H1 (cell line): ENCODE data around the gene SRGAP3. TPM values are rescaled to one million over a fixed set of nuclear protein-coding genes. Genes with fewer than 3 reads are reported as not detected.

Experiments
- CTCF ChIA-PET: fragments of 300-600 bp; sonication (Branson Sonifier 250); formaldehyde crosslinking; loops from one replicate; lab custom pipeline; 2021; ENCODE audit not compliant: partially characterized antibody; lab: Charles Lee
- POLR2A ChIA-PET: fragments of 300-600 bp; sonication (Branson Sonifier 250); formaldehyde crosslinking; loops from one replicate; lab custom pipeline; 2021; ENCODE audit warnings: inconsistent platforms; ENCODE audit not compliant: partially characterized antibody; lab: Charles Lee
- DNase-seq, 2 experiments: peaks; one replicate each; pipeline versions ENCODE4 v3.0.0 to v3.0.0-alpha.2; 2010 to 2022; ENCODE audit warnings: low spot score in 2 of 2, low read depth in 1 of 2, mixed read lengths in 1 of 2
- FAIRE-seq: peaks from 2 replicates; lab custom pipeline; 2011; peaks lifted over from hg19 to GRCh38; lab: Jason Lieb, UNC
- H2AFZ ChIP-seq: 2 replicates; pipeline ENCODE4 v1.8.1; 2012; ENCODE audit warnings: low read length, inconsistent platforms
- H2AK5ac ChIP-seq: 2 replicates; pipeline ENCODE4 v1.6.1; 2013; ENCODE audit warnings: low read depth, low read length
- H2BK120ac ChIP-seq: replicated peaks from 2 replicates; pipeline ENCODE3; 2013; ENCODE audit warnings: low read depth, low read length, inconsistent platforms
- H2BK12ac ChIP-seq: 2 replicates; pipeline ENCODE4 v1.6.1; 2013; ENCODE audit warnings: low read depth, low read length
- H2BK15ac ChIP-seq: 2 replicates; pipeline ENCODE4 v1.6.1; 2013; ENCODE audit warnings: low read length
- H2BK20ac ChIP-seq: 2 replicates; pipeline ENCODE4 v1.6.1; 2013; ENCODE audit warnings: low read length
- H2BK5ac ChIP-seq: 2 replicates; pipeline ENCODE4 v1.6.1; 2013; ENCODE audit warnings: low read depth, low read length
- H3K14ac ChIP-seq: 2 replicates; pipeline ENCODE4 v1.6.1; 2013; ENCODE audit warnings: inconsistent platforms; ENCODE audit not compliant: insufficient read length
- H3K18ac ChIP-seq: 2 replicates; pipeline ENCODE4 v1.6.1; 2013; ENCODE audit warnings: low read length; ENCODE audit errors: extremely low read depth
- H3K23ac ChIP-seq: 2 replicates; pipeline ENCODE4 v1.6.1; 2013; ENCODE audit warnings: inconsistent platforms; ENCODE audit not compliant: insufficient read length
- H3K23me2 ChIP-seq: 2 replicates; pipeline ENCODE4 v1.6.1; 2013; ENCODE audit warnings: low read depth, low read length
- H3K27ac ChIP-seq: 2 replicates; pipeline ENCODE4 v1.6.1; 2011; ENCODE audit warnings: low read depth, low read length, inconsistent platforms
- H3K27me3 ChIP-seq, 4 experiments: replicated peaks in 1 of 4; 1 replicate in 1 of 4; 2 replicates in 3 of 4; pipeline versions ENCODE4 v1.6.1 to v1.8.1; 2011 to 2013; ENCODE audit warnings: low read length in 3 of 4, mild to moderate bottlenecking in 3 of 4, inconsistent platforms in 2 of 4, mixed read lengths in 2 of 4, moderate library complexity in 1 of 4; ENCODE audit not compliant: control insufficient read depth in 3 of 4, insufficient read depth in 3 of 4; ENCODE audit errors: extremely low read depth in 1 of 4
- H3K36me3 ChIP-seq, 4 experiments: 2 replicates each; pipeline versions ENCODE4 v1.6.1 to v1.8.1; 2011 to 2013; ENCODE audit warnings: mild to moderate bottlenecking in 4 of 4, low read length in 3 of 4, moderate library complexity in 2 of 4, control low read depth in 1 of 4, inconsistent platforms in 1 of 4; ENCODE audit not compliant: insufficient read depth in 4 of 4, control insufficient read depth in 2 of 4
- H3K4ac ChIP-seq: replicated peaks from 2 replicates; pipeline ENCODE3; 2013; ENCODE audit warnings: low read length, low read depth, mixed read lengths, inconsistent platforms; ENCODE audit not compliant: insufficient read length
- H3K4me1 ChIP-seq, 4 experiments: replicated peaks in 1 of 4; 1 replicate in 1 of 4; 2 replicates in 3 of 4; pipeline versions ENCODE4 v1.6.1 to v1.8.1; 2011 to 2013; ENCODE audit warnings: low read length in 3 of 4, inconsistent platforms in 2 of 4, mixed read lengths in 1 of 4; ENCODE audit not compliant: insufficient read depth in 4 of 4, control insufficient read depth in 3 of 4
- H3K4me2 ChIP-seq, 2 experiments: 2 replicates each; pipeline versions ENCODE4 v1.6.1 to v1.8.1; 2011 to 2013; ENCODE audit warnings: low read depth in 2 of 2, low read length in 2 of 2, control low read depth in 1 of 2, inconsistent platforms in 1 of 2, mild to moderate bottlenecking in 1 of 2; ENCODE audit not compliant: insufficient read depth in 1 of 2
- H3K4me3 ChIP-seq, 4 experiments: fragments of 200-600, 300-600 bp in 1 of 4; sonication (generic), shearing (Covaris generic), sonication (Bioruptor Twin) in 1 of 4; 2 replicates each; pipeline versions ENCODE4 v1.5.1 to v1.8.1; 2011 to 2016; ENCODE audit warnings: low read length in 4 of 4, low read depth in 3 of 4, control low read depth in 2 of 4, inconsistent platforms in 2 of 4, mild to moderate bottlenecking in 2 of 4, mixed read lengths in 1 of 4, moderate library complexity in 1 of 4; ENCODE audit not compliant: insufficient read depth in 2 of 4; ENCODE audit errors: extremely low read depth in 1 of 4
- H3K56ac ChIP-seq: replicated peaks from 2 replicates; pipeline ENCODE3; 2013; ENCODE audit warnings: low read depth, mild to moderate bottlenecking, mixed read lengths, low read length, inconsistent platforms; ENCODE audit not compliant: insufficient read length
- H3K79me1 ChIP-seq: 2 replicates; pipeline ENCODE4 v1.6.1; 2013; ENCODE audit warnings: low read depth, low read length, control low read depth
- H3K79me2 ChIP-seq, 2 experiments: 2 replicates each; pipeline versions ENCODE4 v1.6.1 to v1.8.1; 2012 to 2013; ENCODE audit warnings: low read length in 2 of 2, mild to moderate bottlenecking in 2 of 2, inconsistent platforms in 1 of 2; ENCODE audit not compliant: insufficient read depth in 2 of 2, control insufficient read depth in 1 of 2
- H3K9ac ChIP-seq, 4 experiments: replicated peaks in 1 of 4; 1 replicate in 1 of 4; 2 replicates in 3 of 4; pipeline versions ENCODE4 v1.6.1 to v1.8.1; 2011 to 2013; ENCODE audit warnings: low read depth in 3 of 4, low read length in 3 of 4, control low read depth in 2 of 4, mild to moderate bottlenecking in 2 of 4, moderate library complexity in 2 of 4, inconsistent platforms in 1 of 4; ENCODE audit errors: extremely low read depth in 1 of 4
- H3K9me3 ChIP-seq, 2 experiments: 2 replicates each; pipeline versions ENCODE4 v1.6.1 to v1.8.1; 2012 to 2013; ENCODE audit warnings: mild to moderate bottlenecking in 2 of 2, moderate library complexity in 2 of 2, control low read depth in 1 of 2, inconsistent platforms in 1 of 2, low read depth in 1 of 2, low read length in 1 of 2, mixed read lengths in 1 of 2; ENCODE audit not compliant: insufficient read depth in 2 of 2
- H4K20me1 ChIP-seq, 2 experiments: replicated peaks in 1 of 2; 2 replicates each; pipeline versions ENCODE3 to v1.8.1; 2011 to 2013; ENCODE audit warnings: inconsistent platforms in 2 of 2, low read length in 2 of 2, mild to moderate bottlenecking in 1 of 2; ENCODE audit not compliant: insufficient read depth in 2 of 2, control insufficient read depth in 1 of 2
- H4K5ac ChIP-seq: 2 replicates; pipeline ENCODE4 v1.6.1; 2013; ENCODE audit warnings: low read length, low read depth, mixed read lengths, inconsistent platforms; ENCODE audit not compliant: insufficient read length
- H4K8ac ChIP-seq: 2 replicates; pipeline ENCODE4 v1.8.0; 2013; ENCODE audit warnings: mild to moderate bottlenecking, moderate library complexity, low read length, inconsistent platforms; ENCODE audit not compliant: insufficient read depth; ENCODE audit errors: extremely low read depth
- H4K91ac ChIP-seq: replicated peaks from 2 replicates; pipeline ENCODE3; 2013; ENCODE audit warnings: low read length, mixed read lengths, inconsistent platforms; ENCODE audit not compliant: insufficient read length
- ASH2L ChIP-seq: fragments of 200-600, 300-600 bp; sonication (generic); IDR thresholded peaks from one replicate; pipeline ENCODE4 v1.7.1; 2017; ENCODE audit warnings: low read length
- ATF2 ChIP-seq: IDR thresholded peaks from 2 replicates; pipeline ENCODE4 v1.6.1; 2012; ENCODE audit warnings: low read length, inconsistent platforms
- CEBPB ChIP-seq: IDR thresholded peaks from 2 replicates; pipeline ENCODE4 v1.6.1; 2012; ENCODE audit warnings: low read depth, low read length
- CTBP2 ChIP-seq: IDR thresholded peaks from 2 replicates; pipeline ENCODE4 v1.7.0; 2011; ENCODE audit warnings: borderline replicate concordance, mild to moderate bottlenecking, moderate library complexity, mixed read lengths, low read length; ENCODE audit not compliant: insufficient read depth, insufficient read length
- MAFK ChIP-seq: IDR thresholded peaks from 2 replicates; pipeline ENCODE4 v1.6.1; 2012; ENCODE audit warnings: low read depth, mild to moderate bottlenecking, improper control_type of control experiment, low read length
- RBBP5 ChIP-seq: IDR thresholded peaks from 2 replicates; pipeline ENCODE4 v1.7.1; 2012; ENCODE audit warnings: low read depth, mild to moderate bottlenecking, inconsistent platforms, low read length, moderate library complexity, borderline replicate concordance
- RXRA ChIP-seq: IDR thresholded peaks from 2 replicates; pipeline ENCODE4 v1.6.1; 2011; ENCODE audit warnings: low read depth, mild to moderate bottlenecking, low read length, moderate library complexity; ENCODE audit not compliant: insufficient read depth
- SIX5 ChIP-seq: IDR thresholded peaks from 2 replicates; pipeline ENCODE4 v1.6.1; 2011; ENCODE audit warnings: mild to moderate bottlenecking, low read depth, low read length
- SP2 ChIP-seq: IDR thresholded peaks from 2 replicates; pipeline ENCODE4 v1.6.1; 2012; ENCODE audit warnings: mild to moderate bottlenecking, low read length, inconsistent platforms
- TAF7 ChIP-seq: optimal IDR thresholded peaks from 2 replicates; pipeline ENCODE3; 2011; ENCODE audit warnings: low read depth, mild to moderate bottlenecking, inconsistent platforms, low read length, moderate library complexity, borderline replicate concordance
- TCF12 ChIP-seq: IDR thresholded peaks from 2 replicates; pipeline ENCODE4 v1.6.1; 2011; ENCODE audit warnings: low read depth, mild to moderate bottlenecking, low read length
- TEAD4 ChIP-seq: IDR thresholded peaks from 2 replicates; pipeline ENCODE4 v1.6.1; 2012; ENCODE audit warnings: low read depth, low read length, inconsistent platforms, mixed read lengths
- WGBS, 2 experiments: shearing (Covaris generic) in 1 of 2; methylation state at CpG; one replicate each; pipeline versions ENCODE4 v1.1.6 to v1.1.7; 2013 to 2015; ENCODE audit warnings: low lambda C conversion rate in 2 of 2, mixed read lengths in 2 of 2, inconsistent platforms in 1 of 2, low coverage in 1 of 2, missing lambda C conversion rate in 1 of 2; ENCODE audit not compliant: insufficient replicate concordance in 2 of 2, insufficient coverage in 1 of 2, insufficient read length in 1 of 2; ENCODE audit errors: extremely low coverage in 1 of 2, missing lambda C conversion rate in 1 of 2; 5-methylcytosine and 5-hydroxymethylcytosine counted together
- polyA plus RNA-seq, 7 experiments: library from polyadenylated mRNA; depleted of rRNA in 3 of 7; stranded (reverse) in 5 of 7; unstranded in 2 of 7; fragments of >200 nt in 5 of 7; fragments of 200-250 nt in 2 of 7; gene quantifications; 1 replicate in 5 of 7; 2 replicates in 1 of 7; 4 replicates in 1 of 7; pipeline versions ENCODE4 v1.2.1 to v1.2.3, GENCODE V29; 2011 to 2013; ENCODE audit warnings: missing spikeins in 2 of 7, mixed read lengths in 2 of 7
- total RNA-seq: library from RNA; stranded (reverse); fragmentation: NEBNext Ultra II Directional; extraction: Animal tissue kit (Norgen Biotek cat#: 25700); gene quantifications from 2 replicates; pipeline ENCODE4 v1.2.1, GENCODE V29; 2021

SRGAP3 gene
- total and polyA plus RNA-seq, 2 of the 8 experiments (the other 6 are each of a cell fraction or from before 2014, with no cell fraction given), result 5.8 to 11.4 TPM

- no peak overlapping the region for H4K5ac ChIP-seq
- CTCF ChIA-PET, result interaction anchor here (1.2 to 10.9 kb wide), 5 partner anchors 12 to 179 kb away, joined by 3 to 79 read pairs (median 5); no protein-coding TSS in a partner anchor
- no peak overlapping the region for H3K9ac ChIP-seq
- no peak overlapping the region for H4K8ac ChIP-seq
- no peak overlapping the region for H3K4ac ChIP-seq
- no peak overlapping the region for H3K27ac ChIP-seq
- FAIRE-seq, result no peak
- POLR2A ChIA-PET, result interaction anchor here (1.3 kb wide), 1 partner anchor 13 kb away, joined by 3 read pairs; no protein-coding TSS in a partner anchor
- H3K23me2 ChIP-seq, result no peaks in the 10 kb centered on the region
- 89% methylated on average over 7 of the region's 7 CpGs; no CpG with 5 or more reads in 1 of the 2 experiments for WGBS, 2 experiments
- H3K4me3 ChIP-seq, result no peak overlapping the region
- peaks cover 0 to 1% of the 10 kb centered on the region in 2 experiments for H4K20me1 ChIP-seq
- H2BK20ac ChIP-seq, result no peak overlapping the region
- no peak overlapping the region for H2AFZ ChIP-seq
- peaks cover 5 to 14% (median 8%) of the 10 kb centered on the region in 4 experiments; a peak in 5 of 7 replicates for H3K4me1 ChIP-seq
- no peak overlapping the region for H2AK5ac ChIP-seq
- H4K91ac ChIP-seq, result no peak overlapping the region
- H3K56ac ChIP-seq, result no peak overlapping the region
- no peak overlapping the region for H3K14ac ChIP-seq
- H2BK12ac ChIP-seq, result no peak overlapping the region
- no peak overlapping the region for H3K4me2 ChIP-seq
- H3K79me2 ChIP-seq, result no peaks in the 10 kb centered on the region
- no peaks in the 10 kb centered on the region for H3K36me3 ChIP-seq
- H3K79me1 ChIP-seq, result 0 out of 2 replicates have a peak, but pooled peaks cover 2% of the 10 kb centered on the region
- H2BK120ac ChIP-seq, result no peak overlapping the region
- no peak overlapping the region for H2BK5ac ChIP-seq
- no peak overlapping the region for H3K18ac ChIP-seq
- no peak overlapping the region for H3K23ac ChIP-seq
- no peaks in the 10 kb centered on the region for H3K27me3 ChIP-seq
- DNase-seq, result no peak
- no peaks in the 10 kb centered on the region for H3K9me3 ChIP-seq
- H2BK15ac ChIP-seq, result no peak overlapping the region
- no peak for TF ChIP-seq MAFK
- TF ChIP-seq CTBP2, result no peak
- no peak for TF ChIP-seq TCF12
- TF ChIP-seq TEAD4, result no peak
- no peak for TF ChIP-seq ASH2L
- no peak for TF ChIP-seq RXRA
- TF ChIP-seq ATF2, result no peak
- TF ChIP-seq TAF7, result no peak
- TF ChIP-seq CEBPB, result no peak
- no peak for TF ChIP-seq SP2
- TF ChIP-seq RBBP5, result no peak
- no peak for TF ChIP-seq SIX5
These were observed 126.6 kb downstream of the SRGAP3 start for GRCh38 chr3:9122732-9123364.
